Kidney epithelial cell (primary cell): ENCODE data around the gene ANKRD31. TPM values are rescaled to one million over a fixed set of nuclear protein-coding genes. Genes with fewer than 3 reads are reported as not detected.
"Not testable (repeated sequence)": the region's sequence is repeated elsewhere in the genome, so short reads cannot be mapped to it uniquely, and the experiment has no call there.

Experiments used
- DNase-seq: peaks from one replicate; pipeline ENCODE4 v3.0.0-alpha.2; 2010; ENCODE audit warnings: low read depth
- H3K27me3 ChIP-seq: 2 replicates; pipeline ENCODE4 v1.6.0; 2011; ENCODE audit warnings: low read length; ENCODE audit not compliant: control insufficient read depth, insufficient read depth
- H3K36me3 ChIP-seq: 2 replicates; pipeline ENCODE4 v1.5.1; 2011; ENCODE audit warnings: low read length; ENCODE audit not compliant: control insufficient read depth, insufficient read depth
- H3K4me3 ChIP-seq: 2 replicates; pipeline ENCODE4 v1.5.1; 2011; ENCODE audit warnings: low read depth, mild to moderate bottlenecking, control low read depth, low read length
- CTCF ChIP-seq: IDR thresholded peaks from 2 replicates; pipeline ENCODE4 v1.5.1; 2011; ENCODE audit warnings: mild to moderate bottlenecking, moderate library complexity, low read length, control low read depth, inconsistent platforms; ENCODE audit not compliant: insufficient read depth, poor library complexity, severe bottlenecking
- total RNA-seq: library from RNA; depleted of rRNA; stranded (reverse); fragments of >200 nt; gene quantifications from 2 replicates; pipeline ENCODE4 v1.2.3, GENCODE V29; 2015

ANKRD31 gene
- total RNA-seq, 1 donor from 2014 or later = 0.21 TPM

- TF ChIP-seq CTCF = no peak
- Histone ChIP-seq H3K27me3 (no peaks in the 10 kb centered on the region), H3K36me3 (no peaks in the 10 kb centered on the region), H3K4me3 (no peak overlapping the region)
- DNase-seq = peak; percentile 52
These were observed 147.5 kb downstream of the ANKRD31 start for GRCh38 chr5:75089137-75089536.

- Histone ChIP-seq H3K36me3 (no peaks in the 10 kb centered on the region), H3K4me3 (no peak overlapping the region), H3K27me3 (no peaks in the 10 kb centered on the region)
- TF ChIP-seq CTCF = no peak
- no peak for DNase-seq
These were observed 148.0 kb downstream of the ANKRD31 start for GRCh38 chr5:75088648-75089047.

GRCh38 chr5:75081510-75081909 lies 155.2 kb downstream of the ANKRD31 start:
- H3K36me3 ChIP-seq = no peaks in the 10 kb centered on the region
- DNase-seq = no peak
- no peaks in the 10 kb centered on the region for H3K27me3 ChIP-seq
- TF ChIP-seq CTCF = no peak
- no peak overlapping the region for H3K4me3 ChIP-seq

GRCh38 chr5:75079346-75079745 lies 157.3 kb downstream of the ANKRD31 start:
- not testable (repeated sequence) for DNase-seq, H3K4me3 ChIP-seq, H3K36me3 ChIP-seq, H3K27me3 ChIP-seq

- no peak for TF ChIP-seq CTCF
These were observed 158.7 kb downstream of the ANKRD31 start for GRCh38 chr5:75078027-75078426.

GRCh38 chr5:75072061-75072460 lies 164.6 kb downstream of the ANKRD31 start:
- TF ChIP-seq CTCF = no peak
- no peaks in the 10 kb centered on the region for H3K27me3 ChIP-seq
- no peaks in the 10 kb centered on the region for H3K36me3 ChIP-seq
- H3K4me3 ChIP-seq = no peak overlapping the region
- DNase-seq = no peak

More at GRCh38 chr5:75078027-75078426, 158.7 kb downstream of the ANKRD31 start:
- no peak overlapping the region for H3K4me3 ChIP-seq
- DNase-seq = no peak
- H3K27me3 ChIP-seq = no peaks in the 10 kb centered on the region
- H3K36me3 ChIP-seq = no peaks in the 10 kb centered on the region
